Muscle of leg (tissue), 16 donors: ENCODE measurements around the gene PARVA. TPM values are rescaled to one million over a fixed set of nuclear protein-coding genes. Genes with fewer than 3 reads are reported as not detected.

Experiments
- DNase-seq: peaks from one replicate; pipeline ENCODE4 v3.0.0; 2013
- H3K27ac ChIP-seq: one replicate; pipeline ENCODE4 v1.5.1; 2013; ENCODE audit warnings: mild to moderate bottlenecking, low read length, control low read depth
- H3K27me3 ChIP-seq: one replicate; pipeline ENCODE4 v1.6.1; 2013; ENCODE audit warnings: low read length; ENCODE audit not compliant: control insufficient read depth, insufficient read depth
- H3K36me3 ChIP-seq: one replicate; pipeline ENCODE4 v1.6.1; 2013; ENCODE audit warnings: low read length; ENCODE audit not compliant: control insufficient read depth, insufficient read depth
- H3K4me1 ChIP-seq: one replicate; pipeline ENCODE4 v1.6.1; 2013; ENCODE audit warnings: low read length; ENCODE audit not compliant: control insufficient read depth, insufficient read depth
- H3K4me3 ChIP-seq: one replicate; pipeline ENCODE4 v1.5.1; 2013; ENCODE audit warnings: low read length, control low read depth
- H3K9me3 ChIP-seq: replicated peaks from 2 replicates; pipeline ENCODE4 v1.6.1; 2013; ENCODE audit warnings: low read depth, low read length; ENCODE audit not compliant: control insufficient read depth
- WGBS: methylation state at CpG from one replicate; pipeline ENCODE4 v1.1.5; 2013; ENCODE audit warnings: missing lambda C conversion rate; ENCODE audit not compliant: insufficient coverage; 5-methylcytosine and 5-hydroxymethylcytosine counted together
- long read RNA-seq, 11 donors: transcript quantifications; one replicate each; lab custom pipeline, GENCODE V29; 2026
- polyA plus RNA-seq, 8 donors: library from polyadenylated mRNA; unstranded; fragments of 120-200 nt; gene quantifications; one replicate each; pipeline versions ENCODE4 v1.2.1 to v1.2.3, GENCODE V29; 2013; ENCODE audit warnings: inconsistent platforms in 1 of 8, low replicate concordance in 1 of 8; ENCODE audit not compliant: insufficient read length in 8 of 8, insufficient read depth in 1 of 8
- total RNA-seq: library from RNA; stranded (reverse); fragments of 120-200 nt; gene quantifications from one replicate; pipeline ENCODE4 v1.2.4, GENCODE V29; 2013

The PARVA gene, protein sequence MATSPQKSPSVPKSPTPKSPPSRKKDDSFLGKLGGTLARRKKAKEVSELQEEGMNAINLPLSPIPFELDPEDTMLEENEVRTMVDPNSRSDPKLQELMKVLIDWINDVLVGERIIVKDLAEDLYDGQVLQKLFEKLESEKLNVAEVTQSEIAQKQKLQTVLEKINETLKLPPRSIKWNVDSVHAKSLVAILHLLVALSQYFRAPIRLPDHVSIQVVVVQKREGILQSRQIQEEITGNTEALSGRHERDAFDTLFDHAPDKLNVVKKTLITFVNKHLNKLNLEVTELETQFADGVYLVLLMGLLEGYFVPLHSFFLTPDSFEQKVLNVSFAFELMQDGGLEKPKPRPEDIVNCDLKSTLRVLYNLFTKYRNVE
- total RNA-seq (29.9 TPM), polyA plus RNA-seq (10 to 100 TPM; 51.3 to 72.5 (median 60.2) TPM)
- long read RNA-seq, donor 1, full-length matches to known transcripts: 9 of 14 reads
- long read RNA-seq, donor 1, partial matches to known transcripts: 5 of 14 reads
- long read RNA-seq, donor 1, other reads (novel, unspliced or antisense): 0 of 14 reads
- long read RNA-seq, donor 2, full-length matches to known transcripts: 3 of 3 reads
- long read RNA-seq, donor 2, partial matches to known transcripts: 0 of 3 reads
- long read RNA-seq, donor 2, other reads (novel, unspliced or antisense): 0 of 3 reads
- long read RNA-seq, donor 3, full-length matches to known transcripts: 18 of 18 reads
- long read RNA-seq, donor 3, partial matches to known transcripts: 0 of 18 reads
- long read RNA-seq, donor 3, other reads (novel, unspliced or antisense): 0 of 18 reads
- long read RNA-seq, donor 4, full-length matches to known transcripts: 11 of 20 reads
- long read RNA-seq, donor 4, partial matches to known transcripts: 9 of 20 reads
- long read RNA-seq, donor 4, other reads (novel, unspliced or antisense): 0 of 20 reads
- long read RNA-seq, donor 5, full-length matches to known transcripts: 31 of 63 reads
- long read RNA-seq, donor 5, partial matches to known transcripts: 26 of 63 reads
- long read RNA-seq, donor 5, other reads (novel, unspliced or antisense): 6 of 63 reads
- long read RNA-seq, donor 6, full-length matches to known transcripts: 15 of 30 reads
- long read RNA-seq, donor 6, partial matches to known transcripts: 15 of 30 reads
- long read RNA-seq, donor 6, other reads (novel, unspliced or antisense): 0 of 30 reads
- long read RNA-seq, donor 7, full-length matches to known transcripts: 9 of 9 reads
- long read RNA-seq, donor 7, partial matches to known transcripts: 0 of 9 reads
- long read RNA-seq, donor 7, other reads (novel, unspliced or antisense): 0 of 9 reads
- long read RNA-seq, donor 8, full-length matches to known transcripts: 14 of 14 reads
- long read RNA-seq, donor 8, partial matches to known transcripts: 0 of 14 reads
- long read RNA-seq, donor 8, other reads (novel, unspliced or antisense): 0 of 14 reads
- long read RNA-seq, donor 9, full-length matches to known transcripts: 7 of 7 reads
- long read RNA-seq, donor 9, partial matches to known transcripts: 0 of 7 reads
- long read RNA-seq, donor 9, other reads (novel, unspliced or antisense): 0 of 7 reads
- long read RNA-seq, donor 10, full-length matches to known transcripts: 16 of 31 reads
- long read RNA-seq, donor 10, partial matches to known transcripts: 10 of 31 reads
- long read RNA-seq, donor 10, other reads (novel, unspliced or antisense): 5 of 31 reads
- long read RNA-seq, donor 11, full-length matches to known transcripts: 9 of 9 reads
- long read RNA-seq, donor 11, partial matches to known transcripts: 0 of 9 reads
- long read RNA-seq, donor 11, other reads (novel, unspliced or antisense): 0 of 9 reads

DNA sequence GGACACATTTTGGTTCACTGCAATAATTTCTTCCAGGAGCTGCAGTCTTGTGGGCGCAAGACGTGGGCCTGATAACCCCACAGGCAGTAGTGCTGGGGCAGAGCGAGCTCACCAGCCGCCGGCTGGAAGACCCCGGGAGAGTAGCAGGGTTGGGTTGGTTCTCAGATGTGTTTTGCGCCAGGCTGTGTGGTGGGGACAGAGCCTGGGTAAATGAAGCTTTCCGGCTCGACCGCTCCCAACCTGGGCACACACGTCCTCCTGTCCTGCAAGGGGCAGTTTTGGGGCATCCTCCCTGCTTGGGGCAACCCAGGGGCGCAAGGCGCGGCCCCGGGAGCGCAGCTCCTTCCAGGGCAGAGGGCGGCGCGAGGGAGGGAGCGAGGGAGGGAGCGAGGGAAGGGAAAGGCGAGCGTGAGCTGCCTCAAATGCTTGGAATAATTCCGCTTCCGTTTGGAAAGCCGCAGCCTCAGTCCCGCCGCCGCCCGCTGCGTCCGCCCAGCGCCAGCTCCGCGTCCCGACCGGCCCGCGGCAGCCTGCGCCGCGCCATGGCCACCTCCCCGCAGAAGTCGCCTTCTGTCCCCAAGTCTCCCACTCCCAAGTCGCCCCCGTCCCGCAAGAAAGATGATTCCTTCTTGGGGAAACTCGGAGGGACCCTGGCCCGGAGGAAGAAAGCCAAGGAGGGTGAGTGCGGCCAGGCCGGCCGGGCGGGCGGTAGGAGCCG, at the start of gene PARVA:
PARVA (plus strand) TSS at position 466 of the 718 bp plus-strand sequence; CDS start at position 543, 77 bp downstream.
- H3K27me3 ChIP-seq: no peaks in the 10 kb centered on the region
- H3K36me3 ChIP-seq: peaks cover 3% of the 10 kb centered on the region
- no peaks in the 10 kb centered on the region for H3K9me3 ChIP-seq
- H3K27ac ChIP-seq: peak within 1 kb of the TSS; percentile 95
- peak within 1 kb of the TSS; percentile 66 for H3K4me3 ChIP-seq
- peak; percentile 92 for DNase-seq
- 3% methylated on average over 49 of the region's 55 CpGs for WGBS
- H3K4me1 ChIP-seq: peaks cover 25% of the 10 kb centered on the region

DNA sequence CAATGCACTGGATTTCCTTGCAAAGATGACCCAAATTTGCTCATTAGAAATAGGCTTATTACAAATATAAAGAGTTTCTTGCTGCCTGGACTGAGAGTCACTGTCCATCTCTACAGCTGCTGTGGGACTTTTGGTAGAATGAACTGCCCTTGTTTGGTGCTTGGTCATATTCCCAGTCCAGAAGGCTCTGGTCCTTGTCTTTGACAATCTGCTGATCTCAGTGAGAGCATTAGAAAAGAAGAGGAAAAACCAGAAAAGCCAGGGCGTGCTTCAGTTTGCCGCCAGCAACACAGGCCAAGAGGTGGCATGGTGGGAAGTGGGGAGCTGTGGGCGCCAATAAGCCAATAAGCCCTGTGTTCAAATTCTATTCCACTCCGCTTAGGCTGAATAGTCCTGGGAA, 48.2 kb upstream of the PARVA start:
- H3K27me3 ChIP-seq: no peaks in the 10 kb centered on the region
- H3K4me1 ChIP-seq: peaks cover 3% of the 10 kb centered on the region
- no peak for DNase-seq
- H3K27ac ChIP-seq: no peak overlapping the region
- WGBS: no CpG with 5 or more reads among the region's 4 CpGs
- no peaks in the 10 kb centered on the region for H3K36me3 ChIP-seq
- no peak overlapping the region for H3K4me3 ChIP-seq
- H3K9me3 ChIP-seq: no peaks in the 10 kb centered on the region

DNA sequence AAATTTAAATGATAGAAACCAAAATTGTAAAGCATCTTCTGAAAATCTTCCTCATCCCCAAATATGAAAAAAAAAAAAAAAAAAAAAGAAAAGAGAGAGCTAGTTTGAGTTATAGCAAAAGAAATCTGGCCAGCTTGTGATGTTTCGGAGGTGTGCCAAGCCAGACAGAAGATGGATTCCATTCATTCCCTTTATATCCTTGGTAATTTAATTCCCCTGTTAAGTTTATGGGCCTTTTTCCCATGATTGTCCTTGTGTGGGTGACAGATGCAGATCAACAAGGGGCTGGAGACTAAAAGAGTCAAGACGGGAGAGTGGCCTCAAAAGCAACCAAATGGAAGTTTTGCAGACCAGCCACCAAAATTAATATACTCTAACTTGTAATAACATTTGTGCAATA, 47.6 kb upstream of the PARVA start:
- no peak overlapping the region for H3K27ac ChIP-seq
- H3K36me3 ChIP-seq: no peaks in the 10 kb centered on the region
- H3K27me3 ChIP-seq: no peaks in the 10 kb centered on the region
- DNase-seq: no peak
- no CpG with 5 or more reads among the region's 2 CpGs for WGBS
- no peak overlapping the region for H3K4me3 ChIP-seq
- peaks cover 3% of the 10 kb centered on the region for H3K4me1 ChIP-seq
- no peaks in the 10 kb centered on the region for H3K9me3 ChIP-seq

DNA sequence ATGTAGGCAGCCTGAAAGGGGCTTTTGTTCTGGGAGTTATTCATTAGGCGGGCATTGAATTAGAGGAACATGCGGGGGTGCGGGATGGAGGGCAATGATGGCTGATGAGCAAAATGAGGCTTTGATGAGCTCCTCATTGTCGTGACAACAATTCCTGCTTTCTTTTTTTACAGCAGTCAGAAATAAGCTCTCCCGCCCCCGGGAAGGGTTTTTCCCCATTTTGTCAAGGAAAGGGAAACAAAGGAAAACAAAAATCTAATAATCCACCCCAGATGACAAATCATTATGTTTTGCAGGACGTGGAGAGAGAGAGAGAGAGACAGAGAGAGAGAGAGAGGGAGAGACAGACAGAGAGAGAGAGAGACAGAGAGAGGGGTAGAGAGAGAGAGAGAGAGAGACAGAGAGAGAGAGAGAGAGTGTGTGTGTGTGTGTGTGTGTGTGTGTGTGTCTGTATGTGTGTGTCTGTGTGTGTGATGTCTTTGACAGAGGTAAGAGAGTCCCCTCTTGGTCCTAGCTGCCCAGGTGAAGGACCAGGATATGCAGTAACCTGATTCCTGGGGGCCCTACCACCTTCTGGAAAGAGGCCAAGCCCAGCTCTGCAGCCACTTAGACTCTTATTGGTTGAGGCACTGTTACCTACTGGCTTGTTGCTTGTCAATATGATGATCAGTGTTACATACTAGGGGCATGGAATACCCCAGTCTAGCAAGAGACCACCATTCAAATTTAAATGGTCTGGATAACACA, 46.7 kb upstream of the PARVA start:
- no peaks in the 10 kb centered on the region for H3K27me3 ChIP-seq
- H3K9me3 ChIP-seq: no peaks in the 10 kb centered on the region
- peaks cover 3% of the 10 kb centered on the region for H3K4me1 ChIP-seq
- WGBS: no CpG with 5 or more reads among the region's 7 CpGs
- H3K27ac ChIP-seq: no peak overlapping the region
- DNase-seq: peak; percentile 18
- H3K4me3 ChIP-seq: no peak overlapping the region
- no peaks in the 10 kb centered on the region for H3K36me3 ChIP-seq

DNA sequence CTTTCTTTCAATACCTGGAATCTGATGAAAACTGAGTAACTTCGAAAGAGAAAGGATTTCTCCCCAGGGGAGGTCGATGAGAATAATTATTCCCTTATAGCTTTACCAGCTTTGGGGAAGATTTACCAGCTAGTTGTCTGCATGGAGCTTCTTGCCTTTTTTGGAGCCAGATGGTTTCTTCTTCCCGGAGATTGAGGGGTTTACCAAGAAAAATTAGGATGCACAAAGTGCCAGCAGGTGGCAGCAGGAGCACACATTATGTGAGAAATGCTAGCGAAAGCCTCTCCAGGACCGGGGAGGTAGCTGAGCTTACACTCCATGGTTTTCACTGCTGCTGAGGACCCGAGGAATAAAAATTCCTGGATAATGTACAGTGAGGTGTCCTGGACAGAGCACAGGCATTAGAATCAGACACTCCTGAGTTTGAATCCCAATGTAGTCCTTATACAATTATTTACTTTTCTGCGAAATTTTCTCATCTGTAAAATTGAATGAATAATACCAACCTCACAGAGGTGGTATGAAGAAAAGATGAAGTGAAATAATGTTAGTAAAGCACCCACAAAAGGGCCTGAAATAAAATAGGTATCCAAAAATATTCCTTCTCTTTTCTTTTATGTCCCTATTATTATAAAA, 46.0 kb upstream of the PARVA start:
- H3K4me3 ChIP-seq: no peak overlapping the region
- H3K27me3 ChIP-seq: no peaks in the 10 kb centered on the region
- H3K9me3 ChIP-seq: no peaks in the 10 kb centered on the region
- no peaks in the 10 kb centered on the region for H3K36me3 ChIP-seq
- DNase-seq: peak; percentile 93
- 0% methylated on average over 4 of the region's 7 CpGs for WGBS
- H3K27ac ChIP-seq: no peak overlapping the region
- peaks cover 3% of the 10 kb centered on the region for H3K4me1 ChIP-seq

DNA sequence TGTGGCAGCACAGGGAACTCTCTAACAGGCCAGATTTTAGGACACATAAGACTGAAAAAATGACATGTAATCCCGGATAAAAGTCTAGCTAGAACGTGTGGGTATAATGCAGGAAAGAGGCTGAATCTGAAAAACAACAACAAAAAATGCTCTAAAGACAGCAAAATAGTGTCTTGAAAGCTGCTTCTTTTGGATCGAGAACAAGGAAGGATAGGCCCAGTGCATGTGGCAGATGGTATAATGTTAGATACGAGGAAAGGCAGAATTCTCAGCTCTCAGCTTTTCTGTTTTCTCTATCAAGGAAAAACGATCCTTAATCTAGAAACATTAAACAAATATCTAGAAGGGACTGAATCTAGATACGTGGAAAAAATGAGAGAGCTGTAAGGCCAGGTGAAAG, 33.8 kb upstream of the PARVA start:
- no peak for DNase-seq
- no peak overlapping the region for H3K27ac ChIP-seq
- no peak overlapping the region for H3K4me3 ChIP-seq
- no peaks in the 10 kb centered on the region for H3K9me3 ChIP-seq
- H3K4me1 ChIP-seq: peaks cover 3% of the 10 kb centered on the region
- H3K27me3 ChIP-seq: no peaks in the 10 kb centered on the region
- no CpG with 5 or more reads among the region's 6 CpGs for WGBS
- no peaks in the 10 kb centered on the region for H3K36me3 ChIP-seq

DNA sequence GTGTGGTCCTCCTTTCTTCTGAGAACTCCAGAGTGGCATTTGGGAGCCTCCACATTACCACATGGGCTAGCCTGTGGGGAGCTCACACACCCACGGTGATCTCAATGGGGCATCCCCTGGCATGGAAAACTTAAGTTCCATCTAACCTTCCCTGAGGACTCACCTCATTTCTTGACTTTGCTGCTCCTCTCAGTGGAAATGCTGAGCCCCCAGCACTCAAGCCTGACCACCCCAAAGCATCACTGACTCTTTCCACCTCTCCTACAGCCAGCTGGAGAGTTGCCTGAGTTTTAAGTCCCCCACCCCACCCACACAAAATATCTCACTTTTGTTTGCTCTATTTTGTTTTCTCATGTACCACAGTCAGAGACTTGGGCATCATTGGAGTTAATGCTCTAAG, 23.8 kb upstream of the PARVA start:
- Histone ChIP-seq H3K4me1 (no peaks in the 10 kb centered on the region), H3K36me3 (no peaks in the 10 kb centered on the region), H3K9me3 (no peaks in the 10 kb centered on the region), H3K27me3 (peaks cover 2% of the 10 kb centered on the region), H3K4me3 (no peak overlapping the region), H3K27ac (no peak overlapping the region)
- no CpG with 5 or more reads among the region's 1 CpG for WGBS
- no peak for DNase-seq
